H1 (cell line): ENCODE data around the gene AMBP.

Source experiments
- BRCA1 ChIP-seq: IDR thresholded peaks from 2 replicates; pipeline ENCODE4 v1.6.1; 2012; ENCODE audit warnings: low read depth, low read length, improper control_type of control experiment
- CTCF ChIP-seq, 3 experiments: IDR thresholded peaks; 1 replicate in 2 of 3; 2 replicates in 1 of 3; pipeline versions ENCODE4 v1.5.1 to v1.6.1; 2011; ENCODE audit warnings: low read length in 3 of 3, mild to moderate bottlenecking in 3 of 3, inconsistent platforms in 2 of 3, low read depth in 1 of 3, moderate library complexity in 1 of 3; ENCODE audit not compliant: insufficient read depth in 1 of 3; ENCODE audit errors: control extremely low read depth in 1 of 3
- HDAC6 ChIP-seq: IDR thresholded peaks from one replicate; pipeline ENCODE4 v1.7.1; 2012; ENCODE audit warnings: low read depth, mild to moderate bottlenecking, inconsistent platforms, low read length, moderate library complexity
- NRF1 ChIP-seq: IDR thresholded peaks from 2 replicates; pipeline ENCODE4 v1.6.1; 2011; ENCODE audit warnings: mild to moderate bottlenecking, low read depth, low read length, improper control_type of control experiment
- POLR2A ChIP-seq, 2 experiments: IDR thresholded peaks; 1 replicate in 1 of 2; 2 replicates in 1 of 2; pipeline ENCODE4 v1.6.1; 2011; ENCODE audit warnings: low read depth in 2 of 2, low read length in 2 of 2, mild to moderate bottlenecking in 2 of 2; ENCODE audit errors: control extremely low read depth in 1 of 2
- POU5F1 ChIP-seq: IDR thresholded peaks from 2 replicates; pipeline ENCODE4 v1.6.1; 2011; ENCODE audit warnings: low read depth, mild to moderate bottlenecking, low read length, moderate library complexity
- SP2 ChIP-seq: IDR thresholded peaks from 2 replicates; pipeline ENCODE4 v1.6.1; 2012; ENCODE audit warnings: mild to moderate bottlenecking, low read length, inconsistent platforms
- SUZ12 ChIP-seq: fragments of 200-600 bp; sonication (generic); IDR thresholded peaks from 2 replicates; pipeline ENCODE4 v1.6.1; 2012; ENCODE audit warnings: mild to moderate bottlenecking, inconsistent platforms, low read length, moderate library complexity, mixed read lengths
- TAF1 ChIP-seq: IDR thresholded peaks from 2 replicates; pipeline ENCODE4 v1.6.1; 2011; ENCODE audit warnings: mild to moderate bottlenecking, low read depth, low read length

- TF ChIP-seq HDAC6 (no peak), NRF1 (no peak), CTCF (IDR thresholded peaks at IDR 0.05; ENCODE audit: control extremely low read depth in 1 of 3, insufficient read depth in 1 of 3, low read depth in 1 of 3, low read length in 3 of 3) (no peak), SP2 (no peak), POU5F1 (no peak), TAF1 (no peak), POLR2A (IDR thresholded peaks at IDR 0.05; ENCODE audit: control extremely low read depth in 1 of 2, low read depth in 2 of 2, low read length in 2 of 2) (no peak), SUZ12 (no peak), BRCA1 (no peak)
Observed at GRCh38 chr9:114114364-114114763, 36.3 kb upstream of the AMBP start.
